ENCODE results near the gene FAM204A. TPM values are rescaled to one million over a fixed set of nuclear protein-coding genes. Genes with fewer than 3 reads are reported as not detected.

Gene FAM204A
- polyA plus RNA-seq, 4 donors: 68.1 to 81.9 (median 77.6) TPM

GRCh38 chr10:118254654-118255053 is 87.5 kb downstream of the FAM204A start:
- no peak for DNase-seq (ENCODE audit: low read depth in 4 of 4, low spot score in 2 of 4)

- no peak for DNase-seq (ENCODE audit: low read depth in 4 of 4, low spot score in 2 of 4)
Observed at GRCh38 chr10:118253397-118253796, 88.7 kb downstream of the FAM204A start.

- no peak for DNase-seq (ENCODE audit: low read depth in 4 of 4, low spot score in 2 of 4)
Observed at GRCh38 chr10:118251791-118252190, 90.3 kb downstream of the FAM204A start.

GRCh38 chr10:118249714-118250113 is 92.4 kb downstream of the FAM204A start:
- no peak for DNase-seq (ENCODE audit: low read depth in 4 of 4, low spot score in 2 of 4)

All from left renal cortex interstitium (tissue), 4 donors.